Vagina (tissue), 2 donors: ENCODE measurements around the gene CUL4A. TPM values are rescaled to one million over a fixed set of nuclear protein-coding genes. Genes with fewer than 3 reads are reported as not detected.

Source experiments
- DNase-seq, 2 donors: peaks; one replicate each; pipeline ENCODE4 v3.0.0-alpha.2; 2017; ENCODE audit errors: extremely low spot score in 2 of 2
- H3K27ac ChIP-seq: fragments of 200-600 bp; sonication (generic); one replicate; pipeline ENCODE4 v1.5.1; 2019
- H3K27me3 ChIP-seq: fragments of 200-600 bp; sonication (generic); one replicate; pipeline ENCODE4 v1.5.1; 2019
- H3K36me3 ChIP-seq, 2 donors: fragments of 200-600 bp; sonication (generic); one replicate each; pipeline ENCODE4 v1.5.1; 2017 to 2019
- H3K4me1 ChIP-seq: fragments of 200-600 bp; sonication (generic); one replicate; pipeline ENCODE4 v1.5.1; 2019
- H3K4me3 ChIP-seq, 2 donors: fragments of 200-600 bp; sonication (generic); 1 replicate in 1 of 2; 2 replicates in 1 of 2; pipeline ENCODE4 v1.5.1; 2016 to 2019
- H3K9me3 ChIP-seq: fragments of 200-600 bp; sonication (generic); one replicate; pipeline ENCODE4 v1.5.1; 2019
- CTCF ChIP-seq, 3 experiments: fragments of 450-650 bp in 2 of 3; fragments of 200-600 bp in 1 of 3; sonication (generic) in 1 of 3; IDR thresholded peaks; one replicate each; pipeline ENCODE4 v1.5.1; 2017 to 2019; ENCODE audit warnings: antibody characterized with exemption in 3 of 3, mild to moderate bottlenecking in 2 of 3, moderate library complexity in 2 of 3
- POLR2A ChIP-seq, 2 donors: fragments of 450-650 bp; IDR thresholded peaks; one replicate each; pipeline ENCODE4 v1.6.1; 2017; ENCODE audit warnings: antibody characterized with exemption in 2 of 2, mild to moderate bottlenecking in 2 of 2, moderate library complexity in 2 of 2
- POLR2AphosphoS5 ChIP-seq, 2 donors: sonication (generic); formaldehyde crosslinking; IDR thresholded peaks; one replicate each; pipeline ENCODE4 v1.9.0; 2017; ENCODE audit warnings: antibody characterized with exemption in 2 of 2, mild to moderate bottlenecking in 2 of 2, low read depth in 1 of 2; ENCODE audit not compliant: insufficient read depth in 1 of 2
- intact Hi-C: fragments of 100-400 bp; cut with DNase I; formaldehyde crosslinking; loops from one replicate; pipeline ENCODE4 v1.15.1; 2023
- total RNA-seq: library from RNA; depleted of rRNA; stranded (reverse); fragments of >200 nt; gene quantifications from one replicate; pipeline ENCODE4 v1.2.3, GENCODE V29; 2016

CUL4A gene
- total RNA-seq, 1 donor from 2014 or later = 110 TPM

DNA sequence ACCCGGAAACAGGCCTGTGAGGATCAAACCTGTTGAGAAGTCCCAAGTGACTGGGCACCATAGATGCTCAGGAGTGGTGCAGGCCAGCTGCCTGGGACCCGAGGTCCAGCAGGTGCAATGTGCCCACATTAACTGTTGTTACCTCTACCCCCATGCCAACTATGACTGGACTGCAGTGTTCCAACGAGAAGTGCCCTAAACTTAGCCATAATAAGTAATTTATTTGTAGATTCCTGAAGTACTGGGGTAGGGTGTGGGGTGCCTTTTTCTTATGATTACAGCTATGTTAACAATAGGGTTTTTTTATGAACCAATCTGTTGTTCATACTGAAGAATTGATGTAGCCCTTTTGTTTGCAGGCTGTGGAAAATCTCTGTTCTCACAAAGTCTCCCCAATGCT, 9.2 kb downstream of the CUL4A start:
- Histone ChIP-seq H3K9me3 (no peaks in the 10 kb centered on the region), H3K4me1 (peaks cover 36% of the 10 kb centered on the region), H3K4me3 (no peak overlapping the region), H3K27me3 (no peaks in the 10 kb centered on the region), H3K27ac (no peak overlapping the region), H3K36me3 (peaks cover 0 to 16% of the 10 kb centered on the region in 2 donors)
- no peak for DNase-seq
- intact Hi-C loops = no loop called here
- TF ChIP-seq CTCF (IDR thresholded peaks at IDR 0.05) (no peak), POLR2A (IDR thresholded peaks at IDR 0.05) (no peak), POLR2AphosphoS5 (IDR thresholded peaks at IDR 0.05; ENCODE audit: insufficient read depth in 1 of 2, low read depth in 1 of 2) (no peak)

GRCh38 chr13:113219256-113219940, 10.0 kb downstream of the CUL4A start:
- intact Hi-C loops = no loop called here
- H3K4me1 ChIP-seq = peaks cover 29% of the 10 kb centered on the region
- no peak overlapping the region for H3K27ac ChIP-seq
- H3K27me3 ChIP-seq = no peaks in the 10 kb centered on the region
- H3K36me3 ChIP-seq = peaks cover 0 to 22% of the 10 kb centered on the region in 2 donors
- TF ChIP-seq POLR2A (IDR thresholded peaks at IDR 0.05) (no peak), CTCF (IDR thresholded peaks at IDR 0.05) (no peak), POLR2AphosphoS5 (IDR thresholded peaks at IDR 0.05; ENCODE audit: insufficient read depth in 1 of 2, low read depth in 1 of 2) (no peak)
- DNase-seq = no peak
- no peaks in the 10 kb centered on the region for H3K9me3 ChIP-seq
- H3K4me3 ChIP-seq = no peak overlapping the region

DNA sequence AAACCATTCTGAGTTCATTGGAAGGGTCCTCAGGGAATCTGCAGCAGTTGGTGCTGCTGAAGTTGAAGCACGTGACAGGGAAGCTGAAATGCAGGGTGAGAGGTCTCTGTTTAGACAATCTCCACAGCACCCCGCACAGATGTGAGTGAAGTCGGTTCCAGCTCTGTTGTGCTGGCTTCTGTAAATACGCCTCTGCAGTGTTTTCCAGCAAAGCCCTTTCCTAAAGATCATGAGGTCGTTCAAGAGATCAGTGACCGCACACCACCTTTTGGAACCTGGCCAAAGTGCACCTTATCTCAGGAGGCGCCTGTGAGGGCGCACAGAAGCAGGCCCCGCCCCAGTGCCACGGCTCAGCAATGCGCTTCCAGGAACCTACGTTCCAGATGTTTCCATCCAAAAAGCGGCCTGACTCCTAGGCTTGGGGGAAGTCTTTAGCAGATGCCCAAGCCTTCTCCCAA, 10.8 kb downstream of the CUL4A start:
- Histone ChIP-seq H3K27ac (no peak overlapping the region), H3K36me3 (peaks cover 0 to 29% of the 10 kb centered on the region in 2 donors), H3K9me3 (no peaks in the 10 kb centered on the region), H3K27me3 (no peaks in the 10 kb centered on the region), H3K4me1 (peaks cover 21% of the 10 kb centered on the region), H3K4me3 (no peak overlapping the region)
- no peak for DNase-seq
- TF ChIP-seq POLR2A (IDR thresholded peaks at IDR 0.05) (no peak), CTCF (IDR thresholded peaks at IDR 0.05) (no peak), POLR2AphosphoS5 (IDR thresholded peaks at IDR 0.05; ENCODE audit: insufficient read depth in 1 of 2, low read depth in 1 of 2) (no peak)
- intact Hi-C loops = no loop called here

GRCh38 chr13:113220877-113221276, 11.5 kb downstream of the CUL4A start:
- no peak for DNase-seq
- Histone ChIP-seq H3K9me3 (no peaks in the 10 kb centered on the region), H3K27me3 (no peaks in the 10 kb centered on the region), H3K36me3 (peaks cover 0 to 36% of the 10 kb centered on the region in 2 donors), H3K27ac (no peak overlapping the region), H3K4me3 (no peak overlapping the region), H3K4me1 (peaks cover 14% of the 10 kb centered on the region)
- intact Hi-C loops = no loop called here
- TF ChIP-seq POLR2AphosphoS5 (IDR thresholded peaks at IDR 0.05; ENCODE audit: insufficient read depth in 1 of 2, low read depth in 1 of 2) (no peak), CTCF (IDR thresholded peaks at IDR 0.05) (no peak), POLR2A (IDR thresholded peaks at IDR 0.05) (no peak)

DNA sequence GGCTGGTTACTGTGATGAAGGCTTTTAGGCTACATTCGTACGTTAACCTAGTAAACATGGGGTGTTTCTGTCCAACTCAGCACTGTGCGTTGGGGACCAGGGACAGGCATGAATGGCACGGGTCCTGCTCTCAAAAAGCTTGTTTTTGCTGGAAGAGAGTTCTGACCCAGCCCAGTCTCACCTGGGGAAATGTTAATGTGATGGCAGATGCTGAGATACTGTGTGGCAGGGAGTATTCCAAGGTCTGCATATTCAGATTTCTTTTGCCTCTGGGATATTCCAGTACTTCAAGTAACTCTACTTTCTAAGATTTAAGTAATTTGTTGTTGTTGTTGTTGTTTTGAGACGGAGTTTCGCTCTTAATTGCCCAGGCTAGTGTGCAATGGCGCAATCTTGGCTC, 13.7 kb downstream of the CUL4A start:
- Histone ChIP-seq H3K27ac (no peak overlapping the region), H3K27me3 (no peaks in the 10 kb centered on the region), H3K4me3 (no peak overlapping the region), H3K4me1 (no peaks in the 10 kb centered on the region), H3K9me3 (no peaks in the 10 kb centered on the region), H3K36me3 (peaks cover 0 to 47% of the 10 kb centered on the region in 2 donors)
- DNase-seq = no peak
- intact Hi-C loops = no loop called here
- no peak for TF ChIP-seq POLR2AphosphoS5 (IDR thresholded peaks at IDR 0.05; ENCODE audit: insufficient read depth in 1 of 2, low read depth in 1 of 2)
- no peak for TF ChIP-seq POLR2A (IDR thresholded peaks at IDR 0.05)
